Activated CD8-positive, alpha-beta T cell treated with anti-CD3 and anti-CD28 coated beads for 36 hours (primary cell): ENCODE results near the gene FRRS1. TPM values are rescaled to one million over a fixed set of nuclear protein-coding genes. Genes with fewer than 3 reads are reported as not detected.
"Not testable (repeated sequence)": the region's sequence is repeated elsewhere in the genome, so short reads cannot be mapped to it uniquely, and the experiment has no call there.

ENCODE experiments used
- ATAC-seq: fragments of 200-7000 bp; cut with Tn5 transposase; one replicate; pipeline ENCODE4 v1.10.0; 2021; ENCODE audit warnings: mild to moderate bottlenecking, moderate library complexity
- CTCF ChIA-PET: fragments of 350-600 bp; sonication (Branson Sonifier 250); formaldehyde crosslinking; loops from one replicate; lab custom pipeline; 2021; ENCODE audit warnings: antibody characterized with exemption; lab: Charles Lee
- POLR2A ChIA-PET: fragments of 350-600 bp; sonication (Branson Sonifier 250); formaldehyde crosslinking; loops from one replicate; lab custom pipeline; 2021; ENCODE audit warnings: antibody characterized with exemption; lab: Charles Lee
- DNase-seq: peaks from one replicate; pipeline ENCODE4 v3.0.0-alpha.2; 2020
- H3K27ac Mint-ChIP-seq: one replicate; pipeline ENCODE4 v1.8.0; 2021; ENCODE audit warnings: mild to moderate bottlenecking, mixed read lengths
- H3K27me3 Mint-ChIP-seq: one replicate; pipeline ENCODE4 v1.8.0; 2021; ENCODE audit warnings: mixed read lengths
- H3K36me3 Mint-ChIP-seq: one replicate; pipeline ENCODE4 v1.8.0; 2021; ENCODE audit warnings: low read depth, mixed read lengths
- H3K4me1 Mint-ChIP-seq: one replicate; pipeline ENCODE4 v1.8.0; 2021; ENCODE audit warnings: low read depth, mixed read lengths
- H3K4me3 Mint-ChIP-seq: one replicate; pipeline ENCODE4 v1.8.0; 2021; ENCODE audit warnings: mild to moderate bottlenecking, moderate library complexity, mixed read lengths
- H3K9me3 Mint-ChIP-seq: one replicate; pipeline ENCODE4 v1.8.0; 2021; ENCODE audit warnings: mixed read lengths
- CTCF ChIP-seq: fragments of 200-600 bp; IDR thresholded peaks from one replicate; pipeline ENCODE4 v1.8.0; 2022; ENCODE audit warnings: antibody characterized with exemption, mild to moderate bottlenecking
- intact Hi-C: fragments of 100-400 bp; cut with micrococcal nuclease; formaldehyde crosslinking; loops from one replicate; pipeline ENCODE4 v1.10.0; 2022
- total RNA-seq, 2 experiments: library from RNA; stranded (reverse); gene quantifications; one replicate each; pipeline ENCODE4 v1.2.3, GENCODE V29; 2021

Gene FRRS1
- total RNA-seq, 2 experiments from 2014 or later = 4.0 to 4.2 TPM

- H3K9me3 Mint-ChIP-seq = no peaks in the 10 kb centered on the region
- peak; percentile 45 for DNase-seq
- peak; percentile 77 for TF ChIP-seq CTCF
- peak overlapping the region; percentile 58 for H3K27ac Mint-ChIP-seq
- H3K27me3 Mint-ChIP-seq = peaks cover 13% of the 10 kb centered on the region
- ChIA-PET CTCF (interaction anchor here (1.0 kb wide), 1 partner anchor 458 kb away, joined by 3 read pairs; the partner anchor contains the start of gene RTCA), POLR2A (no interaction called here)
- no peaks in the 10 kb centered on the region for H3K36me3 Mint-ChIP-seq
- H3K4me1 Mint-ChIP-seq = peaks cover 18% of the 10 kb centered on the region
- H3K4me3 Mint-ChIP-seq = peak overlapping the region; percentile 5
- ATAC-seq = peak; percentile 84
- intact Hi-C loops = loop anchor here (5.0 to 10.0 kb wide), 5 partner anchors 229 to 1059 kb away; partner anchors contain the start of genes CDC14A, SASS6 and TRMT13
Measured at GRCh38 chr1:99808391-99809115, 42.1 kb upstream of the FRRS1 start.

GRCh38 chr1:99806882-99807281, 40.4 kb upstream of the FRRS1 start:
- TF ChIP-seq CTCF = no peak
- ATAC-seq = no peak
- CTCF ChIA-PET = interaction anchor here (1.0 to 1.8 kb wide), 2 partner anchors 653 to 689 kb away, joined by 3 to 4 read pairs; no protein-coding TSS in a partner anchor
- POLR2A ChIA-PET = no interaction called here
- no peak overlapping the region for H3K4me3 Mint-ChIP-seq
- H3K4me1 Mint-ChIP-seq = peaks cover 18% of the 10 kb centered on the region
- H3K27me3 Mint-ChIP-seq = peaks cover 9% of the 10 kb centered on the region
- no peaks in the 10 kb centered on the region for H3K9me3 Mint-ChIP-seq
- no peak for DNase-seq
- intact Hi-C loops = loop anchor here (5.0 to 10.0 kb wide), 5 partner anchors 230 to 1060 kb away; partner anchors contain the start of genes CDC14A, SASS6 and TRMT13
- H3K27ac Mint-ChIP-seq = no peak overlapping the region
- no peaks in the 10 kb centered on the region for H3K36me3 Mint-ChIP-seq

- CTCF ChIA-PET = no interaction called here
- Mint-ChIP-seq H3K27ac (no peak overlapping the region), H3K36me3 (no peaks in the 10 kb centered on the region), H3K9me3 (no peaks in the 10 kb centered on the region), H3K27me3 (peaks cover 8% of the 10 kb centered on the region), H3K4me3 (no peak overlapping the region), H3K4me1 (no peaks in the 10 kb centered on the region)
- DNase-seq (no peak), ATAC-seq (no peak)
- POLR2A ChIA-PET = no interaction called here
- no peak for TF ChIP-seq CTCF
- intact Hi-C loops = loop anchor here (10.0 kb wide), 2 partner anchors 333 to 553 kb away; partner anchors contain the start of genes CDC14A, SASS6 and TRMT13
Measured at GRCh38 chr1:99801584-99801983, 35.1 kb upstream of the FRRS1 start.

GRCh38 chr1:99793861-99794260, 27.4 kb upstream of the FRRS1 start:
- H3K4me3 Mint-ChIP-seq, H3K9me3 Mint-ChIP-seq, DNase-seq, CTCF ChIA-PET, intact Hi-C loops, H3K27ac Mint-ChIP-seq, H3K4me1 Mint-ChIP-seq, H3K36me3 Mint-ChIP-seq, POLR2A ChIA-PET, ATAC-seq: not testable (repeated sequence)
- H3K27me3 Mint-ChIP-seq = peaks cover 22% of the 10 kb centered on the region

- no peaks in the 10 kb centered on the region for H3K36me3 Mint-ChIP-seq
- TF ChIP-seq CTCF = no peak
- no peak for DNase-seq
- no peaks in the 10 kb centered on the region for H3K9me3 Mint-ChIP-seq
- no peak for ATAC-seq
- H3K27ac Mint-ChIP-seq = no peak overlapping the region
- POLR2A ChIA-PET = no interaction called here
- intact Hi-C loops = no loop called here
- H3K27me3 Mint-ChIP-seq = peaks cover 15% of the 10 kb centered on the region
- CTCF ChIA-PET = no interaction called here
- H3K4me3 Mint-ChIP-seq = no peak overlapping the region
- H3K4me1 Mint-ChIP-seq = peaks cover 12% of the 10 kb centered on the region
Measured at GRCh38 chr1:99789715-99790114, 23.3 kb upstream of the FRRS1 start.
